NCI-H1417 treated with DMSO at 0.1 percent for 48 hours (cell line): ENCODE results near the gene RRM2.
A peak's percentile ranks its signal among the peaks of the same experiment; 100 is the strongest.

ENCODE experiments used
- DNase-seq: peaks from one replicate; lab custom pipeline; 2025; lab: John Stamatoyannopoulos, UW

RRM2 gene

GRCh38 chr2:10122500-10123280 lies at the start of gene RRM2:
Gene RRM2, plus strand, starts transcription at chr2:10122739. Its CDS starts 60 bp downstream, at chr2:10122799.
- peak; percentile 75 for DNase-seq

DNA sequence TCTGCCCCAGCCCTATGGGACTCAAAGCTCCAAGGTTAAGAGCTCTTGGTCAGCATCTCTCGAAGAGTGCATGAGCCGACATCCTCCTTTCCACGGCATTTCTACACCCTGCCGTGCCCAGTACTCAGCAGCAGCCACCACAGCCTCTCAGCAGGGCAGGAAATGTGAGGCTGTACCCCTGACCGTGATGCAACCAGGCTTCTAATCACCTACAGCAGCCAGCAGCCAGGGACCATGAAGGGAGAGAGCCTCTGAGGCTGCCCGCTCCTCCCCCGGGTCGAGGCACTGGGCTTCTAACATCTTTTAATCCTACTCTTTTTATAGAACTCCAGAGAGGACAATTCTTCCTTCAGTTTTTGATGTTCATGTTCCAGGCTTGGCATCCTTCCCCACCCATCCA lies 48.8 kb upstream of the RRM2 start:
- no peak for DNase-seq

- no peak for DNase-seq
Measured at GRCh38 chr2:10075101-10075500, 47.4 kb upstream of the RRM2 start.

- DNase-seq, result no peak
Measured at GRCh38 chr2:10075571-10076209, 46.8 kb upstream of the RRM2 start.

DNA sequence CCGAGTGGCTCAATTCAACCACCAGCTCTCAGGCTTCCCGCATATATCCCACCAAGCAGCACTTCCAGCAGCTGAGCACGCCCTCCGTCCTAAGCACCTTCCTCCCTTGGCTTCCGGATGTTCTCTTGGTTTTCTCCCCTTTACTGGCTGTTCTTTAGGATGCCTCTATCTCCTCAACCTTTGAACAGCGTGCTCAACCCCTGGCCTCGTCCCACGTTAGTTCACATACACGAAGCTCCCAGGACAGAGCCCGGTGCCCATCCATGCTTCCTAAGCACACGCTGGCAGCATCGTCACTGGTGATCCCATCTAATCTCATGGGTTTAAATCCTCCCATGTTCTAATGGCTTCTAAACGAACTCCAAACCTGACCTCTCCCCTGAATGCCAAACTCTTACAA lies 46.0 kb upstream of the RRM2 start:
- no peak for DNase-seq

DNA sequence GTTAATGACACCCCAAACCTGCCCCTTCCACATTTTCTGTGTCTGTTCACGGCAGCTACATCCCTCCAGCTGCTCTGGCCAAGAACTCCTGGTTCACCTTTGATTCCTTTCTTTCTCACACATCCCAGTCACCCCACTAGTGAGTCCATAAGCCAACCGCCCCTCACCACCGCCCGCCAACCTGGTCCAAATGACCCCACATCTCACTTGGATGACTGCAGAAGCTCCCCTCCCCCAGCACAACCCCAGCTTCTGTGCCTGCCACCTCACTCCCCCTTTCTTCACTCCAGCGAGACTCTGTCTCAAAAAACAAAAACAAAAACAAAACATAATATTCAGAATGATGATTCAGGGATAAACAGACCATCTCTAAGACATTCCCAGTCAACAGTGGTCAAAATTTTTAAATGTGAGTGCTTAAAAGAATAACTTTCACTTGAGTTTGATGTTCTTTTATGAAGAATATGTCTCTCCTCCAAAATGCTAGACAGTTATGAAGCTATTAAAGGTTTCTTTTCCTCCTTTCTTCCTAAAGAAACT lies 45.5 kb upstream of the RRM2 start:
- DNase-seq, result no peak

- DNase-seq, result no peak
Measured at GRCh38 chr2:10078001-10078400, 44.5 kb upstream of the RRM2 start.

DNA sequence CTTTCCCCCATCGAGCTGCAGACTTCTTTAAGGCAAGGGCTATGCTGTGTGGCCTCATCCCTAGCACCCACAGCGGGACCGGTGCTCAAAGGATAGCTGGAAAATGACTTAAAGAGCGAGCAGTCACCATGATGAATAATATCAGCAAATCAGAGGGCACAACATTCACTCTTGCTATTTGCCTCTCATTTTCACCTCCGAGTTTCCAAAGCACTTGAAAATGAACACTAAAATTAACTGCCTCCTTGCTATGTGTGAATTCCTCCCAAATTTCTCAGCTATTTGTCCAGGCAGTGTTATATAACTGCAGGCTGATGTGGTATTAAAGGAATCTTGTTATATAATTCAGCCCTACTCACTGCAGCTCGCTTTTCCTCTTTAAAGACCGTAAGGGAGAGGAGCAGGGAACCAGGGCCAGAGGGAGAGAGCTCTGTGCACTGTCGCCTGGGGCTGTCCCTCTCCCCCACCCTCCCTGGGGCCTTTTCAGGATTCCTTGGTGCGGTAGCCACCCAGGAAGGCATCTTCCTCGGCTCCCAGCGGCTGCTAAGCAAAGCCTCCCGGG lies 43.8 kb upstream of the RRM2 start:
- no peak for DNase-seq

GRCh38 chr2:10079266-10079869 lies 43.2 kb upstream of the RRM2 start:
- DNase-seq, result no peak

DNA sequence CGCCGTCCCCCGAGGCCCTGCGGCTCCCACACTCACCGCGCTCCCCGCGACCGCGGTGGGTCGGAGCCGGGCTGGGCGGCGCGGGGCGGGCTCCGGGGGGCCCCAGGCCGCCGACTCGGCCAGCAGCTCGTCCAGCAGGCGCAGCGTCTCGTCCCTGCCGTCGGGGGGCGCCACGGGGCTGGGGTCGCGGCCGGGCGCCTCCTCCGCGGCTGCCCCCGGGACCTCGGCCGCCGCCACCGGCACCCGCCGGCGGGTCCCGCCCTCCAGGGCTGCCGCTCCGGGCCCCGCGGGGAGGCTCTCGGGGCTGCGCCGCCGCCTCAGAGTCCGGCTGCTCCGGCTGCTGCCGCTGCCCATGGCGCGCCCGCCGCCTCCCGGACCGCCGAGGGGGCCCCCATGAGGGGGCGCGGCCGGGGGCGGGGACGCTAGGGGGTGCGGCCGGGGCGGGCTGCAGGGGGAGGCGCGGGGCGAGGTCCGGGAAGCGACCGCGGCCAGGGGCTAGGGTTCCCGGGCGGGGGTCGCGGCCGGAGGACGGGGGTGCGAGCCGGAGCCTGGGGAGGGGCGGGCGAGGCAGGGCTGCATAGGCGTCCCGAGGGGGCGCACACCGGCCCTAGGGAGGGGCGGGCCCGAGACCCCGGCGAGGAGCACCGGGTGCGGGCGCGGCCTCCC lies 42.5 kb upstream of the RRM2 start, which contains the start of gene CYS1:
Gene CYS1 (minus strand): TSS at position 542 of the 666 bp plus-strand sequence. CDS start 188 bp downstream, at position 354.
- DNase-seq, result no peak

DNA sequence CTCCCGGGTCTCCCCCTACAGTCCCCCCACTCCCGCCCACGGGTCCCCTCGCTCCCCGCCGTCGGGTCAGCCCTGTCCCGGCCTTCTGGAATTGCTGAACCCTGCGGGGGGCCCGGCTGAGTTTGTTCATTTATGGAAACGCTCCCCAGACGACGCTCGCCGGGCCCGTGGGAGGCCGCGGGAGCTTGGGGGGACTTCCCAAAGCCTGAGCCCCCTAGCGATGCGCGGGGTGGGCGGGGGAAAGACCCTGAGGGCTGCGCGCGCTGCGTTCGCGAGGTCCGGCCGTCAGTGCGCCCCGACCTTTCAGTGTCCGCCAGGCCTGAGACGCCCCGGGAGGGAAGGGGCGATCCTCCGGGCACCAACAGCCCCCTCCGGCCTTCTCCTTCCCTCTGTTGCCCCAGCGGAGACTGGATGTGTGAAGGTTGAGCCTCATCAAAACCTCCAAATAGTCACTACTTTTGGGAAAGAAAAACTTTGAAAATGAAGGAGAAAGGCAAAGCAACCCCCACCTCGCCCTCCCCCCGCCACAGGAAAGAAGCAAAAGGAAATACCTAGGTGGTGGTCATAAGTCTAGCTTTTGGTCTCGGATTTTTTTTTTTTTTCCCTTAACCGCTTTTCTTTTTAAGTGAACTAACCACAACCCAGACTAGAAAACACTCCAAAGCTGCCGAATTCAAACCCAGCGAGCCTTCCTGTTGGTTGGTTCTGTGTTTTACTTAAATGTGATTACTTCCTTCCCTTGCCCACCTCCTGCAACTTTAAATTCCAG lies 41.8 kb upstream of the RRM2 start:
- no peak for DNase-seq

DNA sequence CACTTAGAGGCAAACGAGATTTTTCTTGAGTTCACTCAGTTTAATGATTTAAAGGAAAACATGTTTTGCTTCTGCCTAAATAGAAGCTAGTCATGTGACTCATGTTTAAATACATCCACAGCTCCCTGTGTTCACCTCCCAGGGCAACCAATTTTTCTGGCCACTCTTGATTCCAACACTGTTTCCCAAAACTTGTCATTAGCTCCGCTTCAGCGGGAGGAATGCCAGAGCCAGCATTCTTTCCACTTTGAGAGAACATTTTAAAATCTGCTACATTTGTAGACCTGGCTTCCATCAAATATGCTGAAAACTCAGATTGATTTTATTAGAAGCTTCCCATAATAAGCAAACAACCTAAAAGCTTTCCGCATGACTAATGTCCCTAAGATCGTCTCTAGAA lies 39.5 kb upstream of the RRM2 start:
- DNase-seq, result no peak

- no peak for DNase-seq
Measured at GRCh38 chr2:10083692-10084211, 38.8 kb upstream of the RRM2 start.

DNA sequence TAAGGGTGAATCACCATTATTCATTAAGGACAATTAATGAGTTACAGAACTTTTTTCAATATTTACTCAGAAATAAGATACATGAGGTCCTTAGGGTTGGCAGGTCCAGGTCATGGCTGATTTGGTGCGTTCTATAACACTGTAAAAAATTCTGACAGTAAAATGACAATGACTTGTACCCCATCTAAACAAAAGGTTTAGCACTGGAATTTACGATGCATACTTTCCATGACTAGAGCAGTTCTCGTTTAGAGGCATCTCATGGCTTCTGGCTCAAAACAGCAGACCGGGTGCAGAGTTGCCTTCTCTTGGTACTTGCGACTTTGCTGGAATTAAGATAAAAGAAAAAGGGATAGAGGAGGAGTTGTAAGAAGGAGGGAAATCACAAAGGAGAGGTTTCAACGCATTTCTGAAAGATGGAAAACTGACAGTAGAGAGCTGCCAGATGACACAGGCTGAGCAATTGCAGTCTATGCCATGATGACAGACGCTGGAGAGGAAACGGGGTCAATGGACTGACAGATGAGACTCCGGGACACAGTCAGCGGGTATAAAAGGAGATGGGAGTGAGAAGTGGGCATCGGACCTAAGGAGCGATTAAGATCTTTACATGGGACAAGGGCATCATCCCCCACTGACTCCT lies 38.2 kb upstream of the RRM2 start:
- DNase-seq, result no peak

GRCh38 chr2:10085043-10085667 lies 37.4 kb upstream of the RRM2 start:
- no peak for DNase-seq

- DNase-seq, result no peak
Measured at GRCh38 chr2:10085668-10086059, 36.9 kb upstream of the RRM2 start.

DNA sequence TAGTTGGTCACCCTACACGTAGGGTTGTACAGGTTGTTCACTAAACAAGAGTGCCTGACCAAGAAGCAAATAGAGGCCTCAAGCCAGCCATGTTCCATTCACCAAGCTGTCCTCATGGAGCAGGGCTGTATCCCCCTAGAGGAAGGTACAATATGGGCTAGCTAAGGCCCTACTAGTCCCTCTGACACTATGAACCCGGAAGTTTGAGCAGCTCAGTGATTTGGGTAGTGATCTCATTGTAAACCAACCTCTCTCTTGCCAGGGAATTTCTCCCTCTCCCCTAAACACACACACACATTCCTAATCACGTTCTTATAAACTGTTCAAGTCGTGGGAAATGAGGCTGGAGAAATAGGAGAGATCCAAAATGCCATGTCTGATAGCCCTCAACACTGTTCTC lies 35.6 kb upstream of the RRM2 start:
- no peak for DNase-seq

GRCh38 chr2:10087360-10087759 lies 35.2 kb upstream of the RRM2 start:
- DNase-seq, result no peak

DNA sequence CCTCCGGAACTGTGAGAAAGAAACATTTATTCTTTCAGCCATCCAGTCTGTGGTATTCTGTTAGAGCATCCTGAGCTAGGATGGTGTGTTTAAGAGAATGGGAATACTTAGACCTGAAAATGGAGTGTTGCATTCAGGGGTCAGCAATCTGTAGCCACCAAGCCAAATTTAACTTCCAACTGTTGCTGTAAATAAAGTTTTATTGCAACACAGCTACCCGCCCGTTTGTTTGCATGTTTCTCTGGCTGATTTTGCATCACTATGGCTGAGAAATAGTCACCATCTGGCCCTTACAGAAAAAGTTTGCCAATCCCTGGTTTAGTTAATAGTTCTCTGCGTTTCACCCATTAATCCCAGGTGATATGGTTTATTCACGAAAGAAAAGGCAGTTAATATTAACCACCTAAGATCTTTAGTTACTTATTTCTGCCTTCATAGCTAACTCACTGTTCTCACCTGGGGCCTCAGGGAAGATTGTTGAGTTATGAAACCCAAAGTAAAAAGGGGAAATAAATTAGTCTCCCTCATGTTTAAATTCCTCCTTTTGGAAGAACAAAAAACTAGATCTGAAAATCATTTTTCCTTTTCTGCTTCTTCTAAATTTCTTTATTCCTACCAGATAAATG lies 32.9 kb upstream of the RRM2 start:
- DNase-seq, result no peak
